CMK (cell line): ENCODE measurements around the gene ABCA3.
A peak's percentile ranks its signal among the peaks of the same experiment; 100 is the strongest.
"Not testable (repeated sequence)": the region's sequence is repeated elsewhere in the genome, so short reads cannot be mapped to it uniquely, and the experiment has no call there.

Experiments used
- DNase-seq: peaks from one replicate; pipeline ENCODE4 v3.0.0-alpha.2; 2010; ENCODE audit warnings: low read depth

Gene ABCA3

GRCh38 chr16:2340564-2341455 is at the start of gene ABCA3:
Gene ABCA3 (minus strand): TSS chr16:2340728. CDS start chr16:2326466, 14,262 bp downstream.
- DNase-seq = peak; percentile 77

GRCh38 chr16:2388875-2389433 is 48.4 kb upstream of the ABCA3 start:
- DNase-seq = no peak

DNA sequence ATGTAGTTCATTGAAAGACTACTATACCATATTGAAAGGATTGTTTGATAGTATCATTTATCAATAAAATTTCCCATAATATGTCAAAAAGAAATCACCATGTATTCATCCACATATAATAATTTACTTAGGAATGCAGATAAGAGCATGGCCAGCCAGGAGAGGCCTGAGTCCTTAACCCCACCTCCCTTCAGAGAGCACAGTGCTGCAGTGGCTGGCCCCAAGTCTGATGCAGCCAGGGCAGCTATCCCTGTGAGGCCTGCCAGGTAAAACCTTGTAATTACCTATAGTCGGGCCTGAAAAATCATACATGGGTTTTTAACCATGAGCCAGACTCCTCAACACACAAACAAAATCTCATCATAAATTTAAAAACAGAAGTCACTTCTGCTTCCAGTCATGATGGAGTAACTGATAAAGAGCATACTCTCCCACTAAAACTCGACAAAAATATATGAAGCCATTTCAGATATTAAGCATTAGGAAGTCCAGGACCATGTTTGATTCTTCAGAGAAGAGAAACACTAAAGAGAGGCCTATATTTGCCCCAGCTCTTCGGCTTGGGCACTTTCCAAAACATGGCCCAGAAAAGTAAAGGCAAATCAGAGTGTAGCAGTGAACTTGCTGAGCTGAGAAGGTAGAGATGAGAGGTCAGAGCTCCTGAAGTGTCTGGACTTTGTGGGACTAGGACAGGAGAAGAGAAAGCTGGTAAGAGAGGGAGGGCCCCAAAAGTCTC is 47.8 kb upstream of the ABCA3 start:
- DNase-seq = no peak

DNA sequence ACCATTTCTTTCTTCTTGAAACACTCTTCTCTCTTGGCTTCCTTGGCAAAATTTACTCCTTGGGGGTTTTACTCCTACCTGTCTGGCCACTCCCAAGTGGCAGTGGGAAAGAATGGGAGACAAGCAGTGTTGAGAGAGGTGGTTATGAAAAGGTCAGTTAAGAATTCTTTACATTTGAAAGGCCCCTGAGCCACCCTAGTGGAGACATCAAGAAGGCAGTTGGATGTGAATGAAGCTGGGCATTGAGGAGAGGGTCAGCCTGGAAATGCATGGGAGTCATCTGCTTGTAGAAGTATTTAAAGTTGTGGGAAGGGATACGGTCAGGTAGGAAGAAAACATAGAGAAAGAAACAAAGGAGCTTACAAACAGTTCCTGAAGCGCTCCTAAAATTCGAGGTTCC is 46.5 kb upstream of the ABCA3 start:
- DNase-seq = no peak

GRCh38 chr16:2385982-2386381 is 45.5 kb upstream of the ABCA3 start:
- not testable (repeated sequence) for DNase-seq

DNA sequence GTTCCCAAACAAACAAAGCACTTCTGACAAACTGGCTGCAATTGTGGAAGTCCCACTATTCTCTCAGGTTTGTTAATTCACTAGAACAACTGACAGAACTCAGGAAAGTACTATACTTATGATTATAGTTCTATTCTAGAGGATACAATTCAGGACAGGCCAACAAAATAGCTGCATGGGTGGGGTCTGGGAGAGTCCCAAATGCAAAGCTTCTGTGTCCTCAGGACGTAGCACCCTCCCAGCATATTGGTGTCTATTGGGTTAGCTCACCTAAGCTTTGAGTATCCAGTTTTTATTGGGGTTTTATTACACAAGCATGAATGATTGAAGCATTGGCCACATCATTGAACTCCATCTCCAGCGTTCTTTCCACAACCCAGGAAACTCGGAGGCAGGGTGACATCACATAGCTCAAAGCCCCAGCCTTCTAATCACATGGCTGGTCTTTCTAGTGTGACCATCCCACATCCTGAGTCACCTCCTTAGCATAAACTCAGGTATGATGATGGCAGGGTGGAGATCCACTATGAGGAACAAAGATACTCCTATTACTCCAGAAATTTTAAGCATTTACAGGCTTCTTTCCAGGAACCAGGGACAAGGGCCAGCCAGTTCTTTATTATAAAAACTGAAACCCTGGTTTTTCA is 44.8 kb upstream of the ABCA3 start:
- no peak for DNase-seq

GRCh38 chr16:2384426-2384825 is 43.9 kb upstream of the ABCA3 start:
- DNase-seq = no peak

DNA sequence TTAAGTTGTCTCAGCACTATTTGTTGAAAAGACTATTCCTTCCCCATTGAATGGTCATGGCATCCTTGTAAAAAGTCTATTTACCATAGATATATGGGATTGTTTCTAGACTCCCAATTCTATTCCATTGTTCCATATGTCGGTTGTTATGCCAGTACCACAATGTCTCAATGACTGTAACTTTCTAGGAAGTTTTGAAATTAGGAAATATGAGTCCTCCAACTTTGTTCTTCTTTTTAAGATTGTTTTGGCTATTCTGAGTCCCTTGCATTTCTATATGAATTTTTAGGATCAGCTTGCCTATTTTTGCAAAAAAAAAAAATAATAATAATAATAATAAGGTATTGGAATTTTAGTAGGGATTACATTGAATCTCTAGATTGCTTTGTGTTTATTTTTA is 43.0 kb upstream of the ABCA3 start:
- DNase-seq = no peak

DNA sequence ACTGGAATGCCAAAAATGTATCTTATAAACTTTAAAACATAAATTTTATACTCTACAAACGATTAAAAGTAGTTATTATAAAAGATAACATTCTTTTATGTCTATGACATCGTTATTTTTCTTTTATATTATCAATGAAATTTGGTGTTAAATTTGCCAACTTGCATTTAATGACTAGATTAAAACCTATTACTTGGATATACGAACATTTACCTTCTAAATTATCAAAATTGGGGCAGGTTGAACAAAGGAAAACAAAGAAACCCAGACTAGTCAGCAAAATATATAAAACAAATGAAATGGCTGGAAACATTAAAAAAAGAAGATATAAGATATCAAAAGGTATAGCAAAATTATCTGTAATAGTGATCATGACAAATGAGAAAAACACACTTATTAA is 34.1 kb upstream of the ABCA3 start:
- no peak for DNase-seq

DNA sequence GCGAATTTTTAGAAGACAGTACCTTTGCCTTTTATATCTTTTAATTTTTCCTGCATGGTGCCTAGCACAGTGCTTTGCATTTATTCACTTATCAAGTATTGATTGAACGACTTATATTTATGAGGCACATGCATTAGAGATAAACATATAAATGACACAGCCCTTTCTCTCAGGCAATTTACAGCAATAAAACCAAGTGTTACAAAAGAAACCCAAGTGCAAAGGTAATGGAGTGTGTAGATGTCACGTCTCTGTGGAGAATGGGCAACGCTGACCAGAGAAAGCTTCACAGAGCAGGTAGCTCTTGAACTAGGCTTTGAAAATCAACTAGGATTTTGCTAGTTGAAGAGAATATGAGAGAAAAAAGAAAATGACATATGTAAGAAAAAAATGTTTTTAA is 32.6 kb upstream of the ABCA3 start:
- DNase-seq = no peak

GRCh38 chr16:2372684-2373083 is 32.2 kb upstream of the ABCA3 start:
- no peak for DNase-seq

DNA sequence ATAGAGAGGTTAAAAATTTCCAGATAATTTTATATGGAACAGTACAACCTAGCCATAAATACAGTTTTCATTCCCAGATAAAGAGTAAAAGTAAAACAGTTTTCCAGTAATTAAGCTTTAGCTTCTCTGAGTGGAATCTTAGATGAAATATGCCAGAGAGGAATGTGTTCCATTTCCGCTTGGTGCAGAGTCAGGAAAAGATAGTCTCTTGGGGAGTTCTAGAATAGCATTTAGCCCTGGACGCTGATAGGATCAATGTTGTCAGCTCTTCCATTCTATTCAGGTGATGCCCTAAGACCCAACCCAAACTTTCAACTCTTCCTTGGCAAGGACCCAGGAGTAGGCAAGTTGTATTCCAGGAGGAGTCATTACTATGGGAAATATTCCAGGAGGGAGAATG is 30.9 kb upstream of the ABCA3 start:
- no peak for DNase-seq

DNA sequence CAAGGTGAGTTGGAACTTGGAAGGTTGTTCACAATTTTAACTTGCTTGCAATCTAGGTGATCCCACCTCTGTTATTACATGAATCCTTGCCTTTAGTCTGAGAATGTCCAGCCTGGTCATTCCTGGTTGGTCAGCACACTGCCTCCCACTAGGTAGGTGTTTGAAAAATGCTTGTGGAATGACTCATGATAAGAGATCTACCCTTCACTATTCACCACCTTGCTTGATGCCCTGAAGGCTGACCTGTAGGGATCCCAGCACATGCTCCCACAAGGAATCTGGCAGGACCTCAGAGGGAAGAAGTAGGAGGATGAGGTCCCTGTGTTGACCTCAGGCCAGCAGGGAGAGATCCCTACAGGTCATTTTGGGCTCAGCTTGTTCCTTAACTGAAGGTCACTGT is 30.2 kb upstream of the ABCA3 start:
- no peak for DNase-seq

GRCh38 chr16:2366660-2367309 is 26.3 kb upstream of the ABCA3 start:
- no peak for DNase-seq

DNA sequence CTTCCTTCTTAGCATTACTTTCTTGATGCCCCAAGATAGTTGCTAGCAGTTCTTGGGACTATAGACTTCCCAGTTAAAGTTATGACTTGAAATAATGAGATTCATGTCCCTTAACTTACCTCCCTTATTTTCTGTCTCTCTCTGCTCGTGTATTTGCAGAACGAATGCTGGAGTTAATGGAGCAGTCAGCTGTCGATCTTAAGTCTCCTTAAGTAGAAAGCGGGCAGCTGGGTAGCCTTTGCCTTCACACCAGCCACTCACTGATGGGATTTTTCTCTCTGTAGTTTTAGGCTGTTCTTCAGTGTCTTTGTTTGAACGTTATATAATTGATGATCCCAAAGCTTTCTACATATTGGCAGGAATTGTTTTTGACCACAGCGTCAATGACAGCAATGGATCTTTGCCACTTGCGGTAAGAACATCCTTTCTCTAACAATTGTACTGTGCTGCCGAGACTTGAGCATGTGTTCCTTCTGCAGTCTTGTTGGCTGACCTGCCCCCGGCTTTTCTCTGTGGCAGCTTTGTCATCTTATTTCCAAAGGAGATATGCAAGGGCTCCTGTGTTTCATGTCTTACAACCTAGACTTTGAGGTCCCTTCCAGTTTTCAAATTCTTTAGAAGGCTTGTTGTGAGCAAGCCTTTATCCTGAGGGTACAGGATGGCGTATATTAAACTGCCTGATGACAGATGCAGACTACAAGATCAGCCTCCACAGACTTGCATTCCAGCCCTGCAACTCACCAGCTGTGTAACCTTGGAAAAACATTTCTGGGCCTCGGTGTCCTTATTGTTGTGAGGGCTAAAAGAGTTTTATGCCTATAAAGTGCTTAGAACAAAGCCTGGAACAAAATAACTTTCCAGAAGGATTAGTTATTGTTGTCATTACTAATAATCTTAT is 25.1 kb upstream of the ABCA3 start:
- DNase-seq = no peak

- DNase-seq = no peak
Observed at GRCh38 chr16:2364638-2365210, 24.2 kb upstream of the ABCA3 start.

DNA sequence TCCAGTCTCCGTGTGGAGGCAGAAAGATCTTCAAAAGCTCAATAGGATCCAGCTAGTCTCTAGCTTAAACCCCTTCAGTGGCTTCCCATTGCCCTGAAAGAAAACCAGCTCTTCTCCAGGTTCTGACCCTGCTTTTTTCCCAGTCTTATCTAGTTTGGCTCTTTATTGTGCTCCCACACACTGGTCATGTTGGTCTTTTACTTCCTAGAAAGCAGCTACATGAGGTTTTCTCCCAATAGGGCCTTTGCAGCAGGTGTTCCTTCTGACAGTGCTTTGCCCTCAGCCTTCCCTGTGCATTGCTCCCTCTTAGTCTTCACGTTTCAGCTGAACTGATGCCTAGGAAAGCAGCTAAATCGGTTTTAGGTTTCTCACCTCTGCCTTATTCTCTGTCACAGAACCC is 21.7 kb upstream of the ABCA3 start:
- no peak for DNase-seq

- no peak for DNase-seq
Observed at GRCh38 chr16:2361129-2361528, 20.6 kb upstream of the ABCA3 start.

DNA sequence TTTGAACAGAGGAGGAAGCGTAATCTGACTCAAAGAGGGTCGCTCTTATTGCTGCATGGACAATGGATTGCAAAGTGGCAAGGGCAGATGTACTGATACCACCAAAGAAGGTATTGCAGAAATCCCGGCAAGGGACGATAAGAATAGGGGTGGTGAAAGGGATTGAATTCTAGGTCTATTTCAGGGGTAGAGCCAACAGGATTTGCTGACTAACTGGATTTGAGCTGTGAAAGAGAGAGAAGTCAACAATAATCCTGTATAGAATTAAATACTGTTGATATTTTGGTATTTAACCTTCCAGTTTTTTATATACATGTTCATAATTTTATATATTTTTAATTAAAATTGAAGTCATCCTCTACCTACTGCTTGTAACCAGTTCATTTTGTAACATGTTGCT is 19.4 kb upstream of the ABCA3 start:
- no peak for DNase-seq

GRCh38 chr16:2358811-2359210 is 18.3 kb upstream of the ABCA3 start:
- no peak for DNase-seq

GRCh38 chr16:2357331-2357730 is 16.8 kb upstream of the ABCA3 start:
- DNase-seq = no peak
